Chondrocyte (in vitro differentiated cells): Measurements from ENCODE around the gene CHRNA4. TPM values are rescaled to one million over a fixed set of nuclear protein-coding genes. Genes with fewer than 3 reads are reported as not detected.

Source experiments
- DNase-seq: peaks from one replicate; pipeline ENCODE4 v3.0.0; 2021; ENCODE audit warnings: mixed read lengths, low spot score
- H3K27ac Mint-ChIP-seq: one replicate; pipeline ENCODE4 v1.8.0; 2021; ENCODE audit warnings: mild to moderate bottlenecking, moderate library complexity, mixed read lengths; ENCODE audit not compliant: unreplicated experiment
- H3K27me3 Mint-ChIP-seq: 2 replicates; pipeline ENCODE4 v1.8.0; 2021; ENCODE audit warnings: low read depth, mixed read lengths
- H3K36me3 Mint-ChIP-seq: 2 replicates; pipeline ENCODE4 v1.8.0; 2021; ENCODE audit warnings: low read depth, mixed read lengths
- H3K4me1 Mint-ChIP-seq: 2 replicates; pipeline ENCODE4 v1.8.0; 2021; ENCODE audit warnings: low read depth, mild to moderate bottlenecking, mixed read lengths
- H3K4me3 Mint-ChIP-seq: one replicate; pipeline ENCODE4 v1.8.0; 2021; ENCODE audit warnings: mild to moderate bottlenecking, moderate library complexity, mixed read lengths; ENCODE audit not compliant: unreplicated experiment
- H3K9me3 Mint-ChIP-seq: 2 replicates; pipeline ENCODE4 v1.8.0; 2021; ENCODE audit warnings: low read depth, mixed read lengths
- CTCF ChIP-seq: fragments of 200-600 bp; sonication (generic); IDR thresholded peaks from 2 replicates; pipeline ENCODE4 v1.5.0; 2021; ENCODE audit warnings: antibody characterized with exemption, mild to moderate bottlenecking, moderate library complexity
- total RNA-seq: library from RNA; stranded (reverse); gene quantifications from 3 replicates; pipeline ENCODE4 v1.2.1, GENCODE V29; 2021

CHRNA4 gene
- total RNA-seq, 1 donor from 2014 or later: not detected

GRCh38 chr20:63297371-63297781 lies 63.8 kb downstream of the CHRNA4 start:
- no peak for DNase-seq
- Mint-ChIP-seq H3K4me1 (no peaks in the 10 kb centered on the region), H3K4me3 (no peak overlapping the region), H3K36me3 (peaks cover 5% of the 10 kb centered on the region), H3K9me3 (peaks cover 8% of the 10 kb centered on the region), H3K27ac (no peak overlapping the region), H3K27me3 (peaks cover 21% of the 10 kb centered on the region)
- no peak for TF ChIP-seq CTCF

GRCh38 chr20:63296531-63297299 lies 64.4 kb downstream of the CHRNA4 start:
- peaks cover 19% of the 10 kb centered on the region for H3K27me3 Mint-ChIP-seq
- no peak for DNase-seq
- no peaks in the 10 kb centered on the region for H3K4me1 Mint-ChIP-seq
- H3K27ac Mint-ChIP-seq: no peak overlapping the region
- no peak for TF ChIP-seq CTCF
- no peak overlapping the region for H3K4me3 Mint-ChIP-seq
- H3K36me3 Mint-ChIP-seq: peaks cover 5% of the 10 kb centered on the region
- H3K9me3 Mint-ChIP-seq: peaks cover 4% of the 10 kb centered on the region

GRCh38 chr20:63295846-63296245 lies 65.3 kb downstream of the CHRNA4 start:
- peaks cover 14% of the 10 kb centered on the region for H3K27me3 Mint-ChIP-seq
- H3K9me3 Mint-ChIP-seq: no peaks in the 10 kb centered on the region
- no peak overlapping the region for H3K27ac Mint-ChIP-seq
- TF ChIP-seq CTCF: no peak
- no peaks in the 10 kb centered on the region for H3K4me1 Mint-ChIP-seq
- H3K4me3 Mint-ChIP-seq: no peak overlapping the region
- DNase-seq: no peak
- peaks cover under 1% of the 10 kb centered on the region for H3K36me3 Mint-ChIP-seq

GRCh38 chr20:63295422-63295821 lies 65.7 kb downstream of the CHRNA4 start:
- no peaks in the 10 kb centered on the region for H3K36me3 Mint-ChIP-seq
- DNase-seq: no peak
- H3K4me3 Mint-ChIP-seq: no peak overlapping the region
- peak; percentile 43 for TF ChIP-seq CTCF
- peaks cover 12% of the 10 kb centered on the region for H3K27me3 Mint-ChIP-seq
- no peaks in the 10 kb centered on the region for H3K9me3 Mint-ChIP-seq
- H3K4me1 Mint-ChIP-seq: no peaks in the 10 kb centered on the region
- no peak overlapping the region for H3K27ac Mint-ChIP-seq

- Mint-ChIP-seq H3K4me3 (no peak overlapping the region), H3K27me3 (peaks cover 8% of the 10 kb centered on the region), H3K36me3 (no peaks in the 10 kb centered on the region), H3K4me1 (no peaks in the 10 kb centered on the region), H3K9me3 (no peaks in the 10 kb centered on the region), H3K27ac (no peak overlapping the region)
- DNase-seq: no peak
- TF ChIP-seq CTCF: no peak
Measured at GRCh38 chr20:63295018-63295417, 66.1 kb downstream of the CHRNA4 start.
